Measurements from ENCODE around the gene FKBP1A.
A peak's percentile ranks its signal among the peaks of the same experiment; 100 is the strongest.

Gene FKBP1A

GRCh38 chr20:1373036-1373435 lies 19.8 kb downstream of the FKBP1A start:
- no peak for DNase-seq
- H3K4me1 Mint-ChIP-seq = peaks cover 37 to 56% of the 10 kb centered on the region in 2 donors
- no peaks in the 10 kb centered on the region for H3K27me3 Mint-ChIP-seq
- ATAC-seq (replicated peaks) = no peak
- H3K27ac Mint-ChIP-seq = no peak overlapping the region
- H3K36me3 Mint-ChIP-seq = peaks cover 32 to 62% of the 10 kb centered on the region in 2 donors
- no peak overlapping the region for H3K4me3 Mint-ChIP-seq
- no peaks in the 10 kb centered on the region for H3K9me3 Mint-ChIP-seq

- H3K4me1 Mint-ChIP-seq = peaks cover 29 to 49% of the 10 kb centered on the region in 2 donors
- ATAC-seq (replicated peaks) (no peak), DNase-seq (no peak)
- no peaks in the 10 kb centered on the region for H3K9me3 Mint-ChIP-seq
- no peak overlapping the region for H3K27ac Mint-ChIP-seq
- H3K27me3 Mint-ChIP-seq = no peaks in the 10 kb centered on the region
- peaks cover 35 to 63% of the 10 kb centered on the region in 2 donors for H3K36me3 Mint-ChIP-seq
- H3K4me3 Mint-ChIP-seq = no peak overlapping the region
Measured at GRCh38 chr20:1371830-1372539, 20.9 kb downstream of the FKBP1A start.

GRCh38 chr20:1371202-1371782 lies 21.6 kb downstream of the FKBP1A start:
- DNase-seq = no peak
- peaks cover 35 to 62% of the 10 kb centered on the region in 2 donors for H3K36me3 Mint-ChIP-seq
- no peaks in the 10 kb centered on the region for H3K27me3 Mint-ChIP-seq
- no peak overlapping the region for H3K4me3 Mint-ChIP-seq
- ATAC-seq (replicated peaks) = no peak
- no peaks in the 10 kb centered on the region for H3K9me3 Mint-ChIP-seq
- peaks cover 23 to 47% of the 10 kb centered on the region in 2 donors for H3K4me1 Mint-ChIP-seq
- H3K27ac Mint-ChIP-seq = peak overlapping the region; percentile 67

GRCh38 chr20:1370548-1371110 lies 22.2 kb downstream of the FKBP1A start:
- H3K4me1 Mint-ChIP-seq = peaks cover 18 to 42% of the 10 kb centered on the region in 2 donors
- no peak for DNase-seq
- no peak overlapping the region for H3K4me3 Mint-ChIP-seq
- H3K36me3 Mint-ChIP-seq = peaks cover 33 to 58% of the 10 kb centered on the region in 2 donors
- no peak overlapping the region for H3K27ac Mint-ChIP-seq
- no peak for ATAC-seq (replicated peaks)
- H3K27me3 Mint-ChIP-seq = no peaks in the 10 kb centered on the region
- no peaks in the 10 kb centered on the region for H3K9me3 Mint-ChIP-seq

GRCh38 chr20:1369970-1370369 lies 22.9 kb downstream of the FKBP1A start:
- peaks cover 20 to 42% of the 10 kb centered on the region in 2 donors for H3K4me1 Mint-ChIP-seq
- DNase-seq (no peak), ATAC-seq (replicated peaks) (no peak)
- H3K4me3 Mint-ChIP-seq = no peak overlapping the region
- no peaks in the 10 kb centered on the region for H3K27me3 Mint-ChIP-seq
- H3K9me3 Mint-ChIP-seq = no peaks in the 10 kb centered on the region
- H3K36me3 Mint-ChIP-seq = peaks cover 37 to 62% of the 10 kb centered on the region in 2 donors
- peak overlapping the region; percentile 53 for H3K27ac Mint-ChIP-seq

- ATAC-seq (replicated peaks) (no peak), DNase-seq (no peak)
- Mint-ChIP-seq H3K27me3 (no peaks in the 10 kb centered on the region), H3K9me3 (no peaks in the 10 kb centered on the region), H3K36me3 (peaks cover 40 to 65% of the 10 kb centered on the region in 2 donors), H3K4me1 (peaks cover 23 to 44% of the 10 kb centered on the region in 2 donors), H3K4me3 (no peak overlapping the region), H3K27ac (peak overlapping the region; percentile 79)
Measured at GRCh38 chr20:1368448-1369199, 24.2 kb downstream of the FKBP1A start.

- Mint-ChIP-seq H3K4me1 (peaks cover 23 to 49% of the 10 kb centered on the region in 2 donors), H3K4me3 (no peak overlapping the region), H3K27me3 (no peaks in the 10 kb centered on the region), H3K36me3 (peaks cover 47 to 69% of the 10 kb centered on the region in 2 donors), H3K27ac (peak overlapping the region; percentile 20), H3K9me3 (no peaks in the 10 kb centered on the region)
- ATAC-seq (replicated peaks) = no peak
- DNase-seq = no peak
Measured at GRCh38 chr20:1367479-1367878, 25.4 kb downstream of the FKBP1A start.

- DNase-seq = no peak
- Mint-ChIP-seq H3K4me1 (peaks cover 25 to 49% of the 10 kb centered on the region in 2 donors), H3K4me3 (no peak overlapping the region), H3K27me3 (no peaks in the 10 kb centered on the region), H3K9me3 (no peaks in the 10 kb centered on the region), H3K27ac (no peak overlapping the region), H3K36me3 (peaks cover 62 to 83% of the 10 kb centered on the region in 2 donors)
- ATAC-seq (replicated peaks) = no peak
Measured at GRCh38 chr20:1364106-1364505, 28.7 kb downstream of the FKBP1A start.

- Mint-ChIP-seq H3K9me3 (no peaks in the 10 kb centered on the region), H3K36me3 (peaks cover 60 to 83% of the 10 kb centered on the region in 2 donors), H3K4me1 (peaks cover 26 to 50% of the 10 kb centered on the region in 2 donors), H3K27ac (peak overlapping the region; percentile 61), H3K27me3 (no peaks in the 10 kb centered on the region), H3K4me3 (no peak overlapping the region)
- ATAC-seq (replicated peaks) (no peak), DNase-seq (no peak)
Measured at GRCh38 chr20:1363522-1363921, 29.3 kb downstream of the FKBP1A start.

GRCh38 chr20:1362484-1362883 lies 30.4 kb downstream of the FKBP1A start:
- Mint-ChIP-seq H3K27ac (peak overlapping the region; percentile 39), H3K27me3 (no peaks in the 10 kb centered on the region), H3K9me3 (no peaks in the 10 kb centered on the region), H3K4me1 (peaks cover 32 to 58% of the 10 kb centered on the region in 2 donors), H3K36me3 (peaks cover 58 to 84% of the 10 kb centered on the region in 2 donors), H3K4me3 (no peak overlapping the region)
- ATAC-seq (replicated peaks) (no peak), DNase-seq (no peak)

GRCh38 chr20:1360094-1360846 lies 32.6 kb downstream of the FKBP1A start:
- H3K27ac Mint-ChIP-seq = no peak overlapping the region
- no peaks in the 10 kb centered on the region for H3K27me3 Mint-ChIP-seq
- H3K9me3 Mint-ChIP-seq = no peaks in the 10 kb centered on the region
- DNase-seq = no peak
- H3K4me1 Mint-ChIP-seq = peaks cover 25 to 47% of the 10 kb centered on the region in 2 donors
- no peak for ATAC-seq (replicated peaks)
- H3K4me3 Mint-ChIP-seq = no peak overlapping the region
- peaks cover 56 to 80% of the 10 kb centered on the region in 2 donors for H3K36me3 Mint-ChIP-seq

- Mint-ChIP-seq H3K27ac (peak overlapping the region; percentile 9), H3K27me3 (no peaks in the 10 kb centered on the region), H3K4me3 (peak overlapping the region in 1 of 2 donors; percentile 22), H3K9me3 (peaks cover 6 to 7% of the 10 kb centered on the region in 2 donors), H3K36me3 (peaks cover 62 to 81% of the 10 kb centered on the region in 2 donors), H3K4me1 (peaks cover 21 to 31% of the 10 kb centered on the region in 2 donors)
- ATAC-seq (replicated peaks) (peak; percentile 94 to 95), DNase-seq (no peak)
Measured at GRCh38 chr20:1357921-1358671, 34.8 kb downstream of the FKBP1A start.

- Mint-ChIP-seq H3K27ac (no peak overlapping the region), H3K36me3 (peaks cover 64 to 81% of the 10 kb centered on the region in 2 donors), H3K27me3 (no peaks in the 10 kb centered on the region), H3K4me3 (no peak overlapping the region), H3K9me3 (peaks cover 10 to 17% of the 10 kb centered on the region in 2 donors), H3K4me1 (peaks cover 15 to 24% of the 10 kb centered on the region in 2 donors)
- no peak for DNase-seq
- no peak for ATAC-seq (replicated peaks)
Measured at GRCh38 chr20:1353956-1354355, 38.9 kb downstream of the FKBP1A start.

Data from stimulated activated naive B cell treated with anti-CD40 and anti-IgM and Interleukin-4, amounts not matched to agents 10 μg/mL and 1 μg/mL and 100 μg/mL, for 72 hours (primary cell).